ENCODE data around the gene IFNA21.

DNA sequence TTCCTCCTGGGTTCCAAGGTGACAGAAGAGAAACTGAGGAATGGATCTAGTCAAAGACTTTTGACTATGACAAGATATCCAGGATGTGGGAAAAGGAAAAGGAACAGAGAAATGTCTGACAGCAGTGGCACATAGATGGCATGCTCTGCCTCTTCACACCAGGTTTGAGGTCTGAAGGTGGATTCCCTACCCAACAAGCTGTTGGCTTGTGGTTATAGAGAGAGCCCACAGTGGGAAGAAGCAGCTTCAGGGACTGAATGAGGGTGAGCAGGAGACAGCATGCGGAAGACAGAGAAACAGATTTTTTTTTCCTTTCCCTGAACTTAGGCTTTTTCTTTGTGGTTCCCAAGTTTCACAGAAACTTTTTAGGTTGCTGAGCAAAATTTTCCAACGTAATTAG is 45.4 kb downstream of the IFNA21 start:
- TF ChIP-seq POLR2AphosphoS5 (IDR thresholded peaks at IDR 0.05) (no peak), CTCF (IDR thresholded peaks at IDR 0.05 in 8 of 11, conservative IDR thresholded peaks at IDR 0.05 in 3 of 11) (no peak), POLR2A (IDR thresholded peaks at IDR 0.05) (no peak)
